HFFc6 (cell line): ENCODE data around the gene PTGER4. TPM values are rescaled to one million over a fixed set of nuclear protein-coding genes. Genes with fewer than 3 reads are reported as not detected.

Source experiments
- DNase-seq: peaks from one replicate; pipeline ENCODE4 v3.0.0-alpha.2; 2018
- H3K27ac Mint-ChIP-seq: 2 replicates; pipeline ENCODE4 v1.8.0; 2020; ENCODE audit warnings: mild to moderate bottlenecking, mixed read lengths
- H3K27me3 Mint-ChIP-seq: 2 replicates; pipeline ENCODE4 v1.8.0; 2021; ENCODE audit warnings: mild to moderate bottlenecking, moderate library complexity, mixed read lengths; ENCODE audit not compliant: insufficient read depth
- H3K36me3 Mint-ChIP-seq: 2 replicates; pipeline ENCODE4 v1.8.0; 2021; ENCODE audit warnings: low read depth, mixed read lengths
- H3K4me1 Mint-ChIP-seq: 2 replicates; pipeline ENCODE4 v1.8.0; 2020; ENCODE audit warnings: low read depth, mixed read lengths
- H3K4me3 Mint-ChIP-seq: 2 replicates; pipeline ENCODE4 v1.8.0; 2020; ENCODE audit warnings: mild to moderate bottlenecking, moderate library complexity, mixed read lengths
- H3K9me3 Mint-ChIP-seq: 2 replicates; pipeline ENCODE4 v1.8.0; 2020; ENCODE audit warnings: mild to moderate bottlenecking, mixed read lengths
- CTCF ChIP-seq: fragments of 200-600 bp; sonication (generic); IDR thresholded peaks from 2 replicates; pipeline ENCODE4 v1.5.0; 2021; ENCODE audit warnings: antibody characterized with exemption, mild to moderate bottlenecking
- total RNA-seq, 6 experiments: library from RNA; stranded (reverse); fragmentation: NEBNext Ultra II Directional; extraction: Animal tissue kit (Norgen Biotek cat#: 25700); gene quantifications; 2 replicates in 1 of 6; 3 replicates in 5 of 6; pipeline ENCODE4 v1.2.3, GENCODE V29; 2021

Gene PTGER4
- total RNA-seq, 6 experiments from 2014 or later = 1.4 to 5.1 (median 3.6) TPM

GRCh38 chr5:40678460-40679147 is 1.1 kb upstream of the PTGER4 start:
- H3K27me3 Mint-ChIP-seq = peaks cover 9% of the 10 kb centered on the region
- peaks cover 60% of the 10 kb centered on the region for H3K4me1 Mint-ChIP-seq
- peaks cover 27% of the 10 kb centered on the region for H3K36me3 Mint-ChIP-seq
- H3K9me3 Mint-ChIP-seq = peaks cover 14% of the 10 kb centered on the region
- no peak for DNase-seq
- peak overlapping the region; percentile 81 for H3K27ac Mint-ChIP-seq
- H3K4me3 Mint-ChIP-seq = peak overlapping the region; percentile 92
- no peak for TF ChIP-seq CTCF

GRCh38 chr5:40679148-40679912 is 385 bp upstream of the PTGER4 start:
- H3K9me3 Mint-ChIP-seq = peaks cover 14% of the 10 kb centered on the region
- H3K36me3 Mint-ChIP-seq = peaks cover 27% of the 10 kb centered on the region
- H3K4me1 Mint-ChIP-seq = peaks cover 66% of the 10 kb centered on the region
- TF ChIP-seq CTCF = no peak
- peak overlapping the region; percentile 81 for H3K27ac Mint-ChIP-seq
- DNase-seq = peak; percentile 78
- peak overlapping the region; percentile 92 for H3K4me3 Mint-ChIP-seq
- peaks cover 9% of the 10 kb centered on the region for H3K27me3 Mint-ChIP-seq

- Mint-ChIP-seq H3K9me3 (peaks cover 14% of the 10 kb centered on the region), H3K36me3 (peaks cover 27% of the 10 kb centered on the region), H3K4me1 (peaks cover 75% of the 10 kb centered on the region), H3K27me3 (peaks cover 9% of the 10 kb centered on the region), H3K27ac (no peak overlapping the region), H3K4me3 (peak overlapping the region; percentile 92)
- peak; percentile 53 for TF ChIP-seq CTCF
- no peak for DNase-seq
Observed at GRCh38 chr5:40680741-40681362, 1.1 kb downstream of the PTGER4 start.

GRCh38 chr5:40681363-40682153 is 1.8 kb downstream of the PTGER4 start:
- Mint-ChIP-seq H3K4me3 (peak overlapping the region; percentile 92), H3K27me3 (peaks cover 9% of the 10 kb centered on the region), H3K27ac (no peak overlapping the region), H3K4me1 (peaks cover 77% of the 10 kb centered on the region), H3K36me3 (peaks cover 27% of the 10 kb centered on the region), H3K9me3 (peaks cover 14% of the 10 kb centered on the region)
- no peak for DNase-seq
- TF ChIP-seq CTCF = no peak
